NCI-H146 treated with DMSO at 0.1 percent for 48 hours (cell line): Measurements from ENCODE around the gene TPST2.
"Not testable (repeated sequence)": the region's sequence is repeated elsewhere in the genome, so short reads cannot be mapped to it uniquely, and the experiment has no call there.

Experiments
- DNase-seq: peaks from one replicate; lab custom pipeline; 2025; ENCODE audit not compliant: unreplicated experiment; lab: John Stamatoyannopoulos, UW

Gene TPST2

DNA sequence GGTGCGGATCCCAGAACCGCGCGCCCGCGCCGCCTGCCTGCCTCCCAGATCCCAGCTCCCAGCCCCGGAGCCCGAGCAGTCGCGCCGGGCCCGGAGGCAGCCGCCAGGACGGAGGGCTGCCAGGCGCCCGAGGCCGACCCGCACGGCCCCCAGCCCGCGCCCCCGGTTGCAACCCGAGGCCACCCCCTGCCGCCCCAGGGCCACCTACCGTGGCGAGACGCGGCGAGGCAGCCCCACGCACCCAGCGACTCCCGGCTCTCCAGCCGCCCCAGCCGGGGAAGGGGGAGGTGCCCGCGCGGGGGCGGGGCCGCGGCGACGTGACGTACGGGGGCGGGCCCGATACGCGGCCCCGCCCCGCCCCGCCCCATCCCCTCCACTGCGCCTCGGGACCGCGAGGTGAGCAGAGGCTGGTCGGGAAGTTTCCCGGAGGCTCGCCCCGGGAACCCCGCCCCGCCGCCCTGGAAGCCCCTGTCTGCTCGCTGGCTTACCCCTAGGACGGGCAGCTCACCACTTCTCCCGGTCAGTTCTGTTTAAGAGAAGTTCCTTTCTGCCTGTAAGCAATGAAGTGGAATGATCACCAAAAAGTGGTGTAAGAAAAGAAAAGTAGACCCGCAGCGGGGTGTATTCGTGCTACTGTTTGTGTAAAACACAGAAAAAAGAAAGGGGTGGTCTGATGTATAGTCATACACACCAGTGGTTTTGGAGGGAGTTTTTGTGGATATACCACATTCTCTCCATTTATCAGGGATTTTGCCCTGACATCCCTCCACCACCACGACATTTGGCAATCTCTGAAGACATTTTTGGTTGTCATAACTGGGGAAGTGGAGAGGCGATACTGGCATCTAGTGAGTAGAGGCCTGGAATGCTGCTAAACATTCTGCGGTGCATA is at the start of gene TPST2:
Gene TPST2, minus strand, starts transcription at position 288 of the 892 bp plus-strand sequence. CDS start 48,502 bp downstream, outside the sequence.
- peak; percentile 27 for DNase-seq

GRCh38 chr22:26636296-26636695 is 46.4 kb upstream of the TPST2 start:
- DNase-seq, result no peak

DNA sequence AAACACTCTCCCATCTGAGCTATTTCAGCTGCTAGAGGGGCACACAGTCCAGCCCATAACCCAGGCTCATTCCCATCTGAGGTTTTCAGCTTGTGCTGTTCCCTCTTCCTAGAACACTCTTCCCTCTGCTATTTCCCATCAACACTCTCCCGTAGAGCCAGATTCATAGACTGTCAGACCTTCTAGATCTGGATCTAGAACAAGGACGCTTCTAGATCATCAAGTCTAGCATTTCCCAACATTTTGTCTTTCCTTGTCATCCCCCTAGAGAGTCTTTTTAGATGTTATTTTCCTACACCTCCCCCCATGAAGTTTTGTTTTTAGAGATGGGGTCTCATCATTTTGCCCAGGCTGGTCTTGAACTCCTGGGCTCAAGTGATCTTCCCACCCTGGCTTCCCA is 45.2 kb upstream of the TPST2 start:
- DNase-seq, result no peak

- DNase-seq, result no peak
Observed at GRCh38 chr22:26634189-26634588, 44.3 kb upstream of the TPST2 start.

- DNase-seq, result no peak
Observed at GRCh38 chr22:26632422-26633155, 42.7 kb upstream of the TPST2 start.

- no peak for DNase-seq
Observed at GRCh38 chr22:26631282-26631681, 41.4 kb upstream of the TPST2 start.

DNA sequence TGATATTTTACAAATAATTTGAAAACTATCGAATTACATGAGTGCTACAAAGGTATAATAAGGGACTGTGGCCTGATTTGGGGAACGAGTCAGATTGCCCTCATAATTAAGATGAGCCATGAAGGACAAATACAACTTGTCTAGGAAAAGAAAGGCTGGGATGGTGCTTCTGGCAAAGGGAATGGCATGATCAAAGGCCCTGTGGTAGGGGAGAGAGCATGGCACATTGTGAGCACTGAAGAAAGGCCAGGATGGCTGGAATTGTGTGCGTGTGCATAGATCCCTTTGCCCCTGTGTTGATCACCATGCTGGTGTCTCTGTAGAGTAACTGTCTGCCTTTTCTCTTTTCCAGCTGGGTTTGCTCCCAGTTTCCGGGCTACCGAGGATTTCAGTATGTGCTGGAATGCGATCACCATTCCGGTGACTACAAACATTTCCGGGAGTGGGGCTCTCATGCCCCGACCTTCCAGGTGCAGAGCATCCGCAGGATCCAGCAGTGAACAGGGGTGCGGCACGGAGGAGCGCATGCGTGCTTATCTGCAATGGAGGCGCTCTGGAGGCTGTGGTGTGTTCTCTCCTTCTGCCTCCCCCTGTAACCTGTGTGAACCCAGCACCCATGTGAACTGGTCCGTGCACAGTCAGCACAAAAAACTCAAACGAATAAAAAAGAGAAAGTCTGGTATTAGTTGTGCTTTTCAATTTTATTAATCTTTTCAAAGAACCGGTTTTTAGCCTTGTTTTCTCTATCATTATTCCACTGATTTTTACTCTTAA is 40.2 kb upstream of the TPST2 start:
- no peak for DNase-seq

DNA sequence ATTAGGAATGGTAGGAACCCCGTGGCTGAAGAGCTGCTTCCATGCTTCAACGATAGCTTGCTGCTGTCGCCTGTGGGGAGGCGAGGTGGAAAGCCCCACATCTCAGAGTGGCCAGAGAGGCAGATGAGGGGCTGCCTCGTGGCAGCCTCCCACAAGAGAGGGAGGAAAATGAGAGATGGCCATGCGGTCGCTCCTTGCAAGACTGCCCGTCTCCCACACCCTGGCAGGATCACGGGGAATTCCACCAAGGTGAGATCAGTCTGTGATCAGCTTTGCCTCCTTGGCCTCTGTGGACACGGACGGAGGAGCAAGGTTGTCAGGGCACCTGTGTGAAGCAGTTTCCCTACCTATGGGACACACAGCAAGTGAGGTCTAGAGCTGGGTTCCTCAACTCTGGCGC is 34.9 kb upstream of the TPST2 start:
- no peak for DNase-seq

DNA sequence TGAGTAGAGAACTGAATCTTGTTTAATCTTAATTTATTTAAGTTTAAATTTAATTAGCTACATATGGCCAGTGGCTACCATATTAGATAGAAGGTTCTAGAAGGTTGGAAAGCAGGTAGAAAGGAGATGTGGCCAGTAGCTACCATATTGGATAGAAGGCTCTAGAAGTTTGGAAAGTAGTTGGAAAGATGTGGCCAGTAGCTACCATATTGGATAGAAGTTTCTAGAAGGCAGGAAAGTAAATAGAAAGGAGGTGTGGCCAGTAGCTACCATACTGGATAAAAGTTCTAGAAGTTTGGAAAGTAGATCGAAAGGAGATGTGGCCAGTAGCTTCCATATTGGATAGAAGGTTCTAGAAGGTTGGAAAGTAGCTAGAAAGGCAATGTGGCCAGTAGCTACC is 34.1 kb upstream of the TPST2 start:
- no peak for DNase-seq

DNA sequence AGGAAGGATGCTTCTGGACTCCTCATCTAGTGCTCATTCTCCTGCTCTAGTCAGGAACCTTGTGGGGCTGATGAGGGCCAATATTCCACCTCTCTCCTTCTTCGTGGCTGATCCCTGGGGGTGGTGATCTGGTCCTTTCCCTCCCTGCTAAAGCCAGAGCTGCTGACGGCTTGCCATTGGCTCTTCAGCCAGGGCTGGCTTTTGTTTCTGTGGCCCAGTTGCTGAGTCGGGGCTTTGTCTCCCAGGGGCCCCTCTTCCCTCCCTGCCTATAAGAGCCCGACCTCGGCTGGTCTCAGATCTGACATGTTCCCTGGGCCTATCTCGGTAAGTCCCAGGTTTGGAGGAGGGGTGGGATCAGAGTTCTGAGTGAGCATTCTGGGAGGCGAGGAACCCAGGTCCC is 31.7 kb upstream of the TPST2 start, which contains the start of gene CRYBA4:
Gene CRYBA4, plus strand, starts transcription at position 301 of the 400 bp plus-strand sequence. CDS start 634 bp downstream, outside the sequence.
- no peak for DNase-seq

GRCh38 chr22:26620197-26620596 is 30.3 kb upstream of the TPST2 start:
- no peak for DNase-seq

- no peak for DNase-seq
Observed at GRCh38 chr22:26619510-26619909, 29.6 kb upstream of the TPST2 start.

GRCh38 chr22:26618455-26618854 is 28.5 kb upstream of the TPST2 start:
- DNase-seq, result no peak

- DNase-seq, result no peak
Observed at GRCh38 chr22:26617271-26618199, 27.6 kb upstream of the TPST2 start, which contains the start of gene CRYBB1. Gene CRYBB1, minus strand, starts transcription at chr22:26618027. Its CDS starts 1,708 bp downstream, at chr22:26616319.

DNA sequence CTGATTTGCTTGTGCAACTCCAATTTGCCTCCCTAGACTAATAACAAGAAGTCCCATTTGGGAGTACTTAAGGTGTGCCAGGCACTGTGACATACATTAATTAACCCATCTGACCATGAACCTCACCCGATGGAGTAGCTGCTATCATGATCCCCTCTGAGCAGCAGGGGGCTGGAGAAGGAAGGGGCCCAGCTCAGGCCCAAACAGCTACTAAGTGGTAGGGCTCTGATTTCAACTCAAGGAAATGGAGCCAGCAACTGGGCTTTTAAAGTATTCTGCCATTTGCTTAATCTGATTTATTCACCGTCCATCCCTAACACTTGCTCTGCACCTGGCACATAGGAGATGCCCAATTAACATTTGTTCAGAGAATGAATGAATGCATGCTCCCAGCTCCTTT is 26.7 kb upstream of the TPST2 start:
- no peak for DNase-seq

DNA sequence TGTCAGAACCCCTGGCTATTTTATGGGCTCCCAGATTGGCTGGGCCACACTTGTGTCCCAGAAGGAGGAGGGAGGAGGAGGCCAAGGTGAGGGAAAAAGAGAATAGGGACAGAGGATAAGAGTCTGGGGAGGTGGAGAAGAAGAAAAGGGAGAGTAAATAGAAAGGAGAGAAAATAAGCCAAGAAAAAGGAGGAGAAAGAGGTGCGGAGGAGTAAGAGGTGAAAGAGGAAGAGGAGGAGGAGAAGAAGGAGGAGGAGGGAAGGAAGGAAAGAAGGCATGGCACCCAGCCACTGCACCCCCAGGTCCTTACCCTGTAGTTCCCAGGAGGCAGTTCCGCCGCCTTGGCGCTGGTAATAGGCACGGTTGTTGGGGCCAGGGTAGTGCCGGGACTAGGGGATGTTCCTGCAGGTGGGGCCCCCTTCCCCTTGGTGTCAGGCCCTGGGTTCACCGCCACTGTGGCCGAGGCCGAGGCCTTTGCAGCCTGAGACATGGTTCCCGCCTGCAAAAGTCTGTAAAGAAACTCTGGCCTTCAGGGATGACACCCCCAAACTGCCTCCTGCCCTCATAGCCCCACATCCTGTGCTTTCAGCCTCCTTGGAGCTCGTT is 26.0 kb upstream of the TPST2 start:
- DNase-seq, result no peak

DNA sequence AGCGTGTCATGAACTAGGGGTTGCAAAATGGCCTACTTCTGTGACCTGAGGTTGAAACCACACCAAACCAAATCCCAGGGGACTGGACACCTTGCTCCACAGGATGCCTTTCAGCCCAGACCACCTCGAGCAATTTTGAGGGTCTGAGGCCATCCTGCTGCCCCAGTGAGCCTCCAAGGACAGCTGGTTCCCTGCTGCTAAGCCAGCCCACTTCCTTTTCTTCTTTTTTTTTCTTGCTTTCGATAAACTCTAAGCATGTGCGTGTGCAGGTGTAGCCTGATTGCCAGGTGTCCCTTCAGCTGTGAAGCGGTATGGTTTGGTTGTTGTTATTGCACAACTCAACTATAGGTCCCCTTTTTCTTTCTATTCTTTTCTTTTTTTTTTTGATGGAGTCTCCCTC is 25.2 kb upstream of the TPST2 start:
- DNase-seq, result peak; percentile 14

DNA sequence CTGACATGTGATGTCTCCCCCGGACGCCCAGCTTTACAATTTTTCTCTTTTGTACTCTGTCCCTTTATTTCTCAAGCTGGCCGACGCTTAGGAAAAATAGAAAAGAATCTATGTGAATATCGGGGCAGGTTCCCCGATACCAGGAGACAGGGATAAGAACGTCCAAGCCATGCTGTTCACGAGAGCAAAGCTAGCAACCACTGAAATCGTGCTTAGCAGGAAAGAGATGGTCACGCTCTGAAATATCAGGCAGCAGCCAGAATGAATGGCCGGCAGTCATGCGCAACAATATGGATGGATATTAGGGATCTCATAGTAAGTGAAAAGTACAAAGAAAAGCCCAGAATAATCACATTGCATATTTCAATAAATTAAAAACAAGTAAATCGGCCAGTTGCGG is 24.4 kb upstream of the TPST2 start:
- no peak for DNase-seq

GRCh38 chr22:26613753-26614152 is 23.8 kb upstream of the TPST2 start:
- not testable (repeated sequence) for DNase-seq

DNA sequence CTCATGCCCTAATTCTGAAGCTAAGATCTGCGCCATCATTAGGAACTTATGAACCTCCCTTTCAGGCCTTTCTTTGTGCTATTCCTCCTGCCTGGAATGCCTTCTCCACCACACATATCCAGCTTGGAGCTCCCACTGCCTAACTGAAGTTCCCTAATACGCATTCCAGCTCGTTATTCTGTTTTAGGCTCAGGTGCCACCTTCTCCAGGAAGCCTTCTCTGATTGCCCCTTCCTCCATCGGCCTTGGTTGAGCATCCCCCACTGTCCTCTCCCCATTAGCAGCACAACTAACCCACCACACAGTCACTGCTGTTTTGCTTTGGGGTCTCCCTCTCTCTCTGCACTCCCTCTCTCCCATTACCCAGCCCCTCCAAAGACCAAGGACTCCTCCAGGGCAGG is 22.7 kb upstream of the TPST2 start:
- no peak for DNase-seq
